C4-2B (cell line): ENCODE results near the gene LRMDA.

Experiments
- H3K27ac ChIP-seq: fragments of 450-650 bp; 2 replicates; pipeline ENCODE4 v1.5.1; 2017
- CTCF ChIP-seq: fragments of 450-650 bp; conservative IDR thresholded peaks from 2 replicates; pipeline ENCODE4 v1.5.1; 2017; ENCODE audit warnings: mild to moderate bottlenecking
- ZFX ChIP-seq: fragments of 450-650 bp; IDR thresholded peaks from 2 replicates; pipeline ENCODE4 v1.6.1; 2017

The LRMDA gene

DNA sequence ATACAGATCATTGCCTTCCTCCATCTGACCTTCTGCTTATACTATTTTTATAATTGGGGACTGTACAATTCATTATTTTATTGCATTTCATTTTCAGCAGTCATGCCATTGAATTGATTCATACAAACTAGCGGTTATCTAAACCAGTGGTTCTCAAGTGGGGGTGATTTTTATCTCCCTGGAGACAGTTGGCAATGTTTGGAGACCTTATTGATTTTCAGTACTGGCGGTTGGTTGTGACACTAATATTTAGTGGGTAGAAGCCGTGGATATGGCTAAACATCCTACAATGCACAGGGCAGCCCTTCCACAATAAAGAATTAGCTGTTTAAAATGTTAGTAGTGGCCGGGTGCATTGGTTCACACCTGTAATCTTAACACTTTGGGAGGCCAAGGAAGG is 765.9 kb downstream of the LRMDA start:
- H3K27ac ChIP-seq, result no peak overlapping the region
- TF ChIP-seq ZFX (no peak), CTCF (no peak)

DNA sequence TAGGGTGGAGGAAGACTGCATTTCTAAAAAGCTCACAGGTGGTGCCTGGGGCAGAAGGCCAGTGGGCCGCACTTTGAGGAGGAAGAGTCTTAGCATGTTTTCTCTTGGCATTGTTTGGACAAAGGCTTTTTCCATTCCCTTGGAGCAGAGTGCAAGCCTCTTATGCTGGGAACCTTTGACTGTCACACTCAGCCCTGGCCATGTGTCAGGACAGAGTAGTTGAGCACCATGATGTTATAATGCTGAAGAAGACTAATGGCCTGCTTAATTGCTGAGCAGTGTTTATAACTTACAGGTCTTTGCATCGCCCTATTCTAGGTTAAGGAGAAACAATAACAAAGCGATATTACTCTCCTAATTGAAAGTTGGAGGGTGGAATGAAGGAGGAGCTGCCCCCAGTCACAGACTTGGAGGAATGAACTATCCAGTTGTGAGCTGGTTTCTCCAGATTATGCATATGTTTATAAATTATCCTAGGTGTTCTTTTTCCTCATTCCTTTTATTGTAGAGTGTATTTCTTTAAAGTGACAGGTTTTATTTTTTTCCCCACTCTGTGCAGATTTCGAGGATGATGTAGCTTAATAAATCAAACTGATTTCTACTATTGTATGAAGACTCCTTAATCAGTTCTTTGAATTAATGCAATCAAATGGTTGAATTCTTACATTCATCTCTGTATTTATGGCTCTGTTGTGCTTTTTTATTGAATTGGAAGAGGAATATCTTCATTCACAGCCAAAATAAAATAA is 767.0 kb downstream of the LRMDA start:
- no peak for TF ChIP-seq ZFX
- TF ChIP-seq CTCF, result no peak
- no peak overlapping the region for H3K27ac ChIP-seq

GRCh38 chr10:76201962-76202361 is 770.5 kb downstream of the LRMDA start:
- no peak overlapping the region for H3K27ac ChIP-seq
- no peak for TF ChIP-seq ZFX
- no peak for TF ChIP-seq CTCF

DNA sequence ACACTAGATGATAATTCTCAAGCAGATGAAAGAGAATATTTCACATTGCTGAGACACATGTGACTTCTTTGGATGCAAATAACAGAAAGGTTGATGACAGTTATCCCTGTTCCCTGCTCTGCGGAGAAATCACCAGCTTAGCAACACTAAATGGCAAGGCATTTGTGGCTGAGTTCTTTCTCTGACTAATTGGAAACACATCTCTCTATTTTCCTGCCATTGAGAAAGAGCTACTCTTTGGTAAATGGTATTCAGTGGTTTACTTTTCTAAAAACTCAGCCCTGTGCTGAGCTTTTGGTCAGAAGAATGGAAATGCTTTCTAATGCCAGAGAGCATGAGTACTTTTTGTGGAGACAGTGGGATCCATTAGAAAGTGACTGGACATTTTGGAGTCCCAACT is 771.4 kb downstream of the LRMDA start:
- TF ChIP-seq ZFX (no peak), CTCF (no peak)
- no peak overlapping the region for H3K27ac ChIP-seq

DNA sequence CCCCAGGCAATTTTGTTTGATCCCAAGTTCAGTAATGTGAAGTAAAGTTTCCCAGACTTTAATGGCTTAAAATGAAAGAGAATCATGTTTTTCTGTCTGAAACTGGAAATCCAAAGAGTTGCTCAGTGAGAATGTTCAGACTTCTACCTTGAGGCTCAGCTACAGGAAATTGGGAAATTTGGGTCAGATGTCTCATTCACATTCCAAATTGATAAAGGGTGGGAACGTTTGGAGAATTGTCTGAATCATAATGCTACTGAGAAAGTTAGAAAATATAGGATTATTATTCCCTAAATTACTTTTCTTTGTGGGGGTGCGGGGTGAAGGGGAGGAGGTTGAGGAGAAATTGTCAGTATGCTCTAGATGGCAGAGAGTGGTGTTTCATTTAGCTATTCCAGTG is 773.9 kb downstream of the LRMDA start:
- no peak overlapping the region for H3K27ac ChIP-seq
- TF ChIP-seq ZFX (no peak), CTCF (no peak)

GRCh38 chr10:76206797-76207352 is 775.5 kb downstream of the LRMDA start:
- TF ChIP-seq CTCF, result no peak
- no peak for TF ChIP-seq ZFX
- H3K27ac ChIP-seq, result peak overlapping the region; percentile 7; the same call in 1 of the 2 replicates

DNA sequence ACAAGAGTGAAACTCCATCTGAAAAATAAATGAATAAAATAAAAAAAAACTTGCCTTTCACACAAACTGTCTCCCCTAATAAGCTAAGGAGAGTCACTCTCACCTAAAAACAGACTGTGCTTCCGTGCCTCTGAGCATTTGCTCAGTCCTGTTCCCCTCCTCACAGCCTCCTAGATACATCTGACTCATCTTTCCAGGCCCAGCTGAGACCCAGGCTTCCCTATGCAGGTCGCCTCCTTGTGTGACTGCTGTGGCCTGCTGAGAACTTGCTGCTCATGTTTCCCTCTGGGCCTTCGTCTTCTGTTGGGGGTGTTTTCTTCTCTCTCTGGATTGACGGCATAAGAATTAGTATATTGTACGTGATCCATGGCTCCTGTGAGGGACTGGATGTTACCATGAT is 777.7 kb downstream of the LRMDA start:
- H3K27ac ChIP-seq, result no peak overlapping the region
- TF ChIP-seq ZFX (no peak), CTCF (no peak)
